H1 (cell line): ENCODE results near the gene COL16A1. TPM values are rescaled to one million over a fixed set of nuclear protein-coding genes. Genes with fewer than 3 reads are reported as not detected.

Experiments used
- CBX8 ChIP-seq: fragments of 300-800, 300-1000 bp; sonication (generic); IDR thresholded peaks from 2 replicates; pipeline ENCODE4 v1.7.1; 2016; ENCODE audit warnings: low read depth, low read length, borderline replicate concordance
- CEBPB ChIP-seq: IDR thresholded peaks from 2 replicates; pipeline ENCODE4 v1.6.1; 2012; ENCODE audit warnings: low read depth, low read length
- FOSL1 ChIP-seq: IDR thresholded peaks from 2 replicates; pipeline ENCODE4 v1.6.1; 2011; ENCODE audit warnings: mild to moderate bottlenecking, low read depth, low read length, moderate library complexity; ENCODE audit not compliant: insufficient read depth
- SIX5 ChIP-seq: IDR thresholded peaks from 2 replicates; pipeline ENCODE4 v1.6.1; 2011; ENCODE audit warnings: mild to moderate bottlenecking, low read depth, low read length
- polyA plus RNA-seq, 7 experiments: library from polyadenylated mRNA; depleted of rRNA in 3 of 7; stranded (reverse) in 5 of 7; unstranded in 2 of 7; fragments of >200 nt in 5 of 7; fragments of 200-250 nt in 2 of 7; gene quantifications; 1 replicate in 5 of 7; 2 replicates in 1 of 7; 4 replicates in 1 of 7; pipeline versions ENCODE4 v1.2.1 to v1.2.3, GENCODE V29; 2011 to 2013; ENCODE audit warnings: missing spikeins in 2 of 7, mixed read lengths in 2 of 7
- total RNA-seq: library from RNA; stranded (reverse); fragmentation: NEBNext Ultra II Directional; extraction: Animal tissue kit (Norgen Biotek cat#: 25700); gene quantifications from 2 replicates; pipeline ENCODE4 v1.2.1, GENCODE V29; 2021

The COL16A1 gene
- total and polyA plus RNA-seq, 2 of the 8 experiments (the other 6 are each of a cell fraction or from before 2014, with no cell fraction given): 2.0 to 10.5 TPM

DNA sequence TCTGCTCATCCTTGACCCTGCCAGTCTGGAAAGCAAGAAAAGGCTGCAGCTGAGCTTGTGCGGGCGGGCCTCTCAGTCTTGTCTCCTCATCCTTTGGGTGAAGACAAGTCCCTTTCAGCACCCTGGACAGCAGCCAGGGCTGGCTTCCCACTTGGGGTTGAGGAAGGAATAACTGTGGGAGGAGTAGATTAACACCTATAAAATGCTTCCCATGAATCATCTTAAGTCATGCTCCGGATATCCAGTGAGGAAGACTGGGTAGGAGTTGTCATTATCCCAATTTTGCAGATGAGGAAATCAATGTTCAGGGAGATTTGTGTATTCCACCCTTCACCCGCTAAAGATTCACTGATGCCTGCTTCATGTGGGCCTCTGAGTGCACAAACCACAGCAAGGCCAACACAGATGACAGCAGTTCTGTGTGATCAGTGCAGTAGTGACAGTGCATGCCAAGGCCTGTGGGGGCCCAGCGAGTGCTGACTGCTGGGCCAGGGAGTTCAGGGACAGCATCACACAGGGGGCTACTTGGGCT lies 20.1 kb upstream of the COL16A1 start (continued):
- no peak for TF ChIP-seq CEBPB
- TF ChIP-seq CBX8: no peak
- no peak for TF ChIP-seq FOSL1
- no peak for TF ChIP-seq SIX5
